ENCODE data around the gene MMRN2. TPM values are rescaled to one million over a fixed set of nuclear protein-coding genes. Genes with fewer than 3 reads are reported as not detected.

The MMRN2 gene
- total and polyA plus RNA-seq, 2 of the 8 experiments (the other 6 are each of a cell fraction or from before 2014, with no cell fraction given) = 1.2 TPM

GRCh38 chr10:86929468-86930380 lies 27.7 kb downstream of the MMRN2 start:
- no peak overlapping the region for H4K5ac ChIP-seq (ENCODE audit: insufficient read length, low read depth, low read length)
- H3K23me2 ChIP-seq (ENCODE audit: low read depth, low read length) = no peaks in the 10 kb centered on the region
- H3K79me1 ChIP-seq (ENCODE audit: low read depth, low read length) = no peaks in the 10 kb centered on the region
- H3K23ac ChIP-seq (ENCODE audit: insufficient read length) = no peak overlapping the region
- no peaks in the 10 kb centered on the region for H3K4me1 ChIP-seq (replicated peaks in 1 of 4; ENCODE audit: control insufficient read depth in 3 of 4, insufficient read depth in 4 of 4, low read length in 3 of 4)
- H4K20me1 ChIP-seq (replicated peaks in 1 of 2; ENCODE audit: control insufficient read depth in 1 of 2, insufficient read depth in 2 of 2, low read length in 2 of 2) = no peaks in the 10 kb centered on the region
- DNase-seq (ENCODE audit: low read depth in 1 of 2, low spot score in 2 of 2) (no peak), FAIRE-seq (no peak)
- no peak overlapping the region for H3K4ac ChIP-seq (replicated peaks; ENCODE audit: insufficient read length, low read depth, low read length)
- H2BK12ac ChIP-seq (ENCODE audit: low read depth, low read length) = no peak overlapping the region
- H3K79me2 ChIP-seq (ENCODE audit: control insufficient read depth in 1 of 2, insufficient read depth in 2 of 2, low read length in 2 of 2) = no peaks in the 10 kb centered on the region
- CTCF ChIA-PET (ENCODE audit: partially characterized antibody) = interaction anchor here (0.6 to 2.4 kb wide), 4 partner anchors 9 to 140 kb away, joined by 3 to 8 read pairs (median 5); no protein-coding TSS in a partner anchor
- H2BK120ac ChIP-seq (replicated peaks; ENCODE audit: low read depth, low read length) = no peak overlapping the region
- peaks cover 0 to 46% (median 16%) of the 10 kb centered on the region in 4 experiments; a peak in 7 of 8 replicates for H3K36me3 ChIP-seq (ENCODE audit: control insufficient read depth in 2 of 4, insufficient read depth in 4 of 4, low read length in 3 of 4)
- no peaks in the 10 kb centered on the region for H3K9me3 ChIP-seq (ENCODE audit: insufficient read depth in 2 of 2, low read depth in 1 of 2, low read length in 1 of 2)
- no peak overlapping the region; the same call in 1 of the 2 replicates for H4K8ac ChIP-seq (ENCODE audit: extremely low read depth, insufficient read depth, low read length)
- H3K14ac ChIP-seq (ENCODE audit: insufficient read length) = no peak overlapping the region
- H3K4me2 ChIP-seq (ENCODE audit: insufficient read depth in 1 of 2, low read depth in 2 of 2, low read length in 2 of 2) = no peak overlapping the region
- POLR2A ChIA-PET (ENCODE audit: partially characterized antibody) = no interaction called here
- H2BK20ac ChIP-seq (ENCODE audit: low read length) = no peak overlapping the region
- H3K18ac ChIP-seq (ENCODE audit: extremely low read depth, low read length) = no peak overlapping the region
- H2BK15ac ChIP-seq (ENCODE audit: low read length) = no peak overlapping the region
- 91% methylated on average over 15 of the region's 15 CpGs; no CpG with 5 or more reads in 1 of the 2 experiments for WGBS, 2 experiments (ENCODE audit: extremely low coverage in 1 of 2, insufficient coverage in 1 of 2, insufficient read length in 1 of 2, insufficient replicate concordance in 2 of 2, low coverage in 1 of 2, low lambda C conversion rate in 2 of 2, missing lambda C conversion rate in 1 of 2)
- H4K91ac ChIP-seq (replicated peaks; ENCODE audit: insufficient read length, low read length) = no peak overlapping the region
- peak in 1 of 2 experiments; percentile 26; a peak in 1 of 3 replicates for TF ChIP-seq POLR2A (IDR thresholded peaks at IDR 0.05; ENCODE audit: control extremely low read depth in 1 of 2, low read depth in 2 of 2, low read length in 2 of 2)
- TF ChIP-seq RBBP5 (IDR thresholded peaks at IDR 0.05; ENCODE audit: borderline replicate concordance, low read depth, low read length) = no peak
- H3K9ac ChIP-seq (replicated peaks in 1 of 4; ENCODE audit: extremely low read depth in 1 of 4, low read depth in 3 of 4, low read length in 3 of 4) = no peak overlapping the region
- no peak overlapping the region for H2BK5ac ChIP-seq (ENCODE audit: low read depth, low read length)
- no peak overlapping the region for H3K4me3 ChIP-seq (ENCODE audit: extremely low read depth in 1 of 4, insufficient read depth in 2 of 4, low read depth in 3 of 4, low read length in 4 of 4)
- no peak overlapping the region for H2AFZ ChIP-seq (ENCODE audit: low read length)
- H3K27ac ChIP-seq (ENCODE audit: low read depth, low read length) = no peak overlapping the region
- H3K56ac ChIP-seq (replicated peaks; ENCODE audit: insufficient read length, low read depth, low read length) = no peak overlapping the region
- no peaks in the 10 kb centered on the region for H3K27me3 ChIP-seq (replicated peaks in 1 of 4; ENCODE audit: control insufficient read depth in 3 of 4, extremely low read depth in 1 of 4, insufficient read depth in 3 of 4, low read length in 3 of 4)
- no peak overlapping the region for H2AK5ac ChIP-seq (ENCODE audit: low read depth, low read length)
